Neural cell (in vitro differentiated cells): ENCODE measurements around the gene DNMT3L.
A peak's percentile ranks its signal among the peaks of the same experiment; 100 is the strongest.

Source experiments
- EP300 ChIP-seq: fragments of 450-650 bp; conservative IDR thresholded peaks from 2 replicates; pipeline ENCODE4 v1.6.1; 2014; ENCODE audit warnings: antibody characterized with exemption, mild to moderate bottlenecking, moderate library complexity; ENCODE audit not compliant: poor library complexity, severe bottlenecking
- EZH2 ChIP-seq: fragments of 200-600, 300-800 bp; shearing (Covaris generic), sonication (generic); IDR thresholded peaks from 2 replicates; pipeline ENCODE4 v1.6.1; 2014; ENCODE audit warnings: antibody characterized with exemption, low read length, borderline replicate concordance, mild to moderate bottlenecking; ENCODE audit not compliant: insufficient read depth, poor library complexity, severe bottlenecking
- POLR2AphosphoS5 ChIP-seq: IDR thresholded peaks from 2 replicates; pipeline ENCODE4 v1.6.1; 2012
- RAD21 ChIP-seq: fragments of 450-650 bp; conservative IDR thresholded peaks from 2 replicates; pipeline ENCODE4 v1.6.1; 2014; ENCODE audit warnings: antibody characterized with exemption, mild to moderate bottlenecking, moderate library complexity
- TAF1 ChIP-seq: IDR thresholded peaks from 2 replicates; pipeline ENCODE4 v1.6.1; 2012; ENCODE audit warnings: low read depth
- TF ChIP-seq, protein P1 (sequence below): fragments of 450-650 bp; IDR thresholded peaks from 2 replicates; pipeline ENCODE4 v1.5.1; 2014; ENCODE audit warnings: antibody characterized with exemption, mild to moderate bottlenecking, moderate library complexity; ENCODE audit not compliant: poor library complexity, severe bottlenecking
- TF ChIP-seq, protein P2 (sequence below): IDR thresholded peaks from 2 replicates; pipeline ENCODE4 v1.6.1; 2012; ENCODE audit warnings: borderline replicate concordance

DNA sequence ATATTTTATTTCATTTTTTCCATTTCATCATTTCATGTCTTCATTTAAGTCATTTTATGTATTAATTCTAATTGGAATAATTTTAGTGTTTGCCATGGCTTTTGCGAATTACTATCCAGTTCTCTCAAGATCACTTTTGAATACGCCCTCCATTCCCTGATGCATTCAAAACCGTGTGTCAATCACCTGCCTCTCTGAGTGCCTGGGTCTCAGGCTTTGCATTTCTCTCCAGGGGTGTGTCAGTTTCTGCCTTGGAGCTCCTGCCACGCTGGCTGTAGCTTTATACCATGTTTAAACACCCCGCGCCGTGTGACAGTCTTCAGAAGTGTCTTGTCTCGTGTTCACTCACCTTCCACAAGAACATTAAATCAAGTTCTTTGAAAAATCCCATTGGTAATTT lies 7.4 kb upstream of the DNMT3L start:
- TF ChIP-seq, protein P1, sequence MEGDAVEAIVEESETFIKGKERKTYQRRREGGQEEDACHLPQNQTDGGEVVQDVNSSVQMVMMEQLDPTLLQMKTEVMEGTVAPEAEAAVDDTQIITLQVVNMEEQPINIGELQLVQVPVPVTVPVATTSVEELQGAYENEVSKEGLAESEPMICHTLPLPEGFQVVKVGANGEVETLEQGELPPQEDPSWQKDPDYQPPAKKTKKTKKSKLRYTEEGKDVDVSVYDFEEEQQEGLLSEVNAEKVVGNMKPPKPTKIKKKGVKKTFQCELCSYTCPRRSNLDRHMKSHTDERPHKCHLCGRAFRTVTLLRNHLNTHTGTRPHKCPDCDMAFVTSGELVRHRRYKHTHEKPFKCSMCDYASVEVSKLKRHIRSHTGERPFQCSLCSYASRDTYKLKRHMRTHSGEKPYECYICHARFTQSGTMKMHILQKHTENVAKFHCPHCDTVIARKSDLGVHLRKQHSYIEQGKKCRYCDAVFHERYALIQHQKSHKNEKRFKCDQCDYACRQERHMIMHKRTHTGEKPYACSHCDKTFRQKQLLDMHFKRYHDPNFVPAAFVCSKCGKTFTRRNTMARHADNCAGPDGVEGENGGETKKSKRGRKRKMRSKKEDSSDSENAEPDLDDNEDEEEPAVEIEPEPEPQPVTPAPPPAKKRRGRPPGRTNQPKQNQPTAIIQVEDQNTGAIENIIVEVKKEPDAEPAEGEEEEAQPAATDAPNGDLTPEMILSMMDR, result no peak
- TF ChIP-seq, protein P2, sequence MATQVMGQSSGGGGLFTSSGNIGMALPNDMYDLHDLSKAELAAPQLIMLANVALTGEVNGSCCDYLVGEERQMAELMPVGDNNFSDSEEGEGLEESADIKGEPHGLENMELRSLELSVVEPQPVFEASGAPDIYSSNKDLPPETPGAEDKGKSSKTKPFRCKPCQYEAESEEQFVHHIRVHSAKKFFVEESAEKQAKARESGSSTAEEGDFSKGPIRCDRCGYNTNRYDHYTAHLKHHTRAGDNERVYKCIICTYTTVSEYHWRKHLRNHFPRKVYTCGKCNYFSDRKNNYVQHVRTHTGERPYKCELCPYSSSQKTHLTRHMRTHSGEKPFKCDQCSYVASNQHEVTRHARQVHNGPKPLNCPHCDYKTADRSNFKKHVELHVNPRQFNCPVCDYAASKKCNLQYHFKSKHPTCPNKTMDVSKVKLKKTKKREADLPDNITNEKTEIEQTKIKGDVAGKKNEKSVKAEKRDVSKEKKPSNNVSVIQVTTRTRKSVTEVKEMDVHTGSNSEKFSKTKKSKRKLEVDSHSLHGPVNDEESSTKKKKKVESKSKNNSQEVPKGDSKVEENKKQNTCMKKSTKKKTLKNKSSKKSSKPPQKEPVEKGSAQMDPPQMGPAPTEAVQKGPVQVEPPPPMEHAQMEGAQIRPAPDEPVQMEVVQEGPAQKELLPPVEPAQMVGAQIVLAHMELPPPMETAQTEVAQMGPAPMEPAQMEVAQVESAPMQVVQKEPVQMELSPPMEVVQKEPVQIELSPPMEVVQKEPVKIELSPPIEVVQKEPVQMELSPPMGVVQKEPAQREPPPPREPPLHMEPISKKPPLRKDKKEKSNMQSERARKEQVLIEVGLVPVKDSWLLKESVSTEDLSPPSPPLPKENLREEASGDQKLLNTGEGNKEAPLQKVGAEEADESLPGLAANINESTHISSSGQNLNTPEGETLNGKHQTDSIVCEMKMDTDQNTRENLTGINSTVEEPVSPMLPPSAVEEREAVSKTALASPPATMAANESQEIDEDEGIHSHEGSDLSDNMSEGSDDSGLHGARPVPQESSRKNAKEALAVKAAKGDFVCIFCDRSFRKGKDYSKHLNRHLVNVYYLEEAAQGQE, result no peak
- TF ChIP-seq POLR2AphosphoS5 (no peak), EP300 (peak; percentile 28), RAD21 (no peak), TAF1 (no peak), EZH2 (no peak)
